Suppressor macrophage (primary cell): Measurements from ENCODE around the gene STUB1.
A peak's percentile ranks its signal among the peaks of the same experiment; 100 is the strongest.

Experiments
- DNase-seq, 4 experiments: peaks; one replicate each; pipeline ENCODE4 v3.0.0-alpha.2; 2020 to 2022

STUB1 gene

DNA sequence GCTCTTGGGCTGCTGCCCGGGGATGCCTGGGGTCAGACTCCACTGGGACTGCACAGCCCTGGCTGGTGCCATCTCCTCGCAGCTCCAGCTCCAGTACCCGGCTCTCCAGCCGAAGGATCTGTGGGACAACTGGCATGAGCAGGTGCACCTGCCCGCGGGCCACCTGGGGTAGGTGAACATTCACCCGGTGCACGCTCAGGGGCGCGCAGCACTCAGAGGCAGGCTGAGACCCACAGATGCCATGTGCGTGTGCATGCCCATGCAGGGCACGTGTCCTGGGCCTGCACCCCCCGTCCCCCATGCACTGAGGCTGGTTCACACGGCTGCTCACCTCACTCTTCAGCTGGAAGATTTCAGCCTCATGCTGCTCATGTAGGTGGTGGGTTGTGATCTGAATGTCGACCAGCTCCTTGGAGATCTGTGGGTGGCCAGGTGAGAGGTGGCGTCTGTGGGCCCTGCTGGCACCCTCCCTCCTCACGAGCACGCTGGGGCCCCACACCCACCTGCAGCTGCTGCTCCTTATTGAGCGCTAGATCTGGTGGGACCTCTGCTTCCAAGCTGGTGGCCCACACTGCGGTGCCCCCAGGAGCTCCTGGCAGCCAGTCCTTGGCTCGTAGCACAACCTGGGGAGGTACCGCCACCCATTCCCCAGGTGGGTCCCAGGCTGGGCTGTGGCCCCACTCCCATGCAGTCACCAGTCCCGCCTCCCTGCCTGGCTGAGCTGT lies 45.4 kb downstream of the STUB1 start:
- DNase-seq: no peak

GRCh38 chr16:726188-726437 lies 45.9 kb downstream of the STUB1 start:
- no peak for DNase-seq

- peak; percentile 59 to 88 (median 74) for DNase-seq
Measured at GRCh38 chr16:726438-727290, 46.5 kb downstream of the STUB1 start, which contains the start of the genes CCDC78 and HAGHL. CCDC78 (minus strand) TSS chr16:726443; CDS start chr16:726367, 76 bp downstream. HAGHL (plus strand) TSS chr16:727106; CDS start chr16:727510, 404 bp downstream.

- peak; percentile 41 to 75 (median 64) for DNase-seq
Measured at GRCh38 chr16:727291-727977, 47.2 kb downstream of the STUB1 start.

GRCh38 chr16:728131-728889 lies 48.1 kb downstream of the STUB1 start:
- peak; percentile 74 to 92 (median 82) for DNase-seq

GRCh38 chr16:728890-729744 lies 48.9 kb downstream of the STUB1 start:
- DNase-seq: no peak

GRCh38 chr16:729768-730665 lies 49.8 kb downstream of the STUB1 start:
- no peak for DNase-seq

GRCh38 chr16:730666-731509 lies 50.7 kb downstream of the STUB1 start:
- DNase-seq: peak in 1 of 4 experiments; percentile 1

DNA sequence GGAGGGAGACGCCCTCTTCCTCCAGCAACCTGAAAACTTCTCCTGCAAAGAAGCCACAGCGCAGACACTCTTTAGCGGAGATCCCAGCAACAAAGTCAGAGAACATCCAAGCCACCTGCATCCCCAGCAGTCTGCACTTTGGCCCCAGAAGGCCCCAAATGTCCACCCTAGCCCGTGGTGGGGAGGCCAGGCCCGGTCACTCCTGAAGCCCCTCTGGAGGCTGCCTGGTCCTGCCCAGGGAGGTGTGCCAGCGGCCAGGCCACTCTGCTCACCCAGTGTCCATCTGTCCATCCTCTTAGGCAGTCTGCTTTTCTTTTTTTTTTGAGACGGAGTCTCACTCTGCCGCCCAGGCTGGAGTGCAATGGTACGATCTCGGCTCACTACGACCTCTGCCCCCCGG lies 52.1 kb downstream of the STUB1 start:
- no peak for DNase-seq
